ENCODE data around the gene SPATA20. TPM values are rescaled to one million over a fixed set of nuclear protein-coding genes. Genes with fewer than 3 reads are reported as not detected.
A peak's percentile ranks its signal among the peaks of the same experiment; 100 is the strongest.

Gene SPATA20
- total and polyA plus RNA-seq, 2 of the 4 experiments (the other 2 are of a cell fraction) = 17.0 to 35.0 TPM

DNA sequence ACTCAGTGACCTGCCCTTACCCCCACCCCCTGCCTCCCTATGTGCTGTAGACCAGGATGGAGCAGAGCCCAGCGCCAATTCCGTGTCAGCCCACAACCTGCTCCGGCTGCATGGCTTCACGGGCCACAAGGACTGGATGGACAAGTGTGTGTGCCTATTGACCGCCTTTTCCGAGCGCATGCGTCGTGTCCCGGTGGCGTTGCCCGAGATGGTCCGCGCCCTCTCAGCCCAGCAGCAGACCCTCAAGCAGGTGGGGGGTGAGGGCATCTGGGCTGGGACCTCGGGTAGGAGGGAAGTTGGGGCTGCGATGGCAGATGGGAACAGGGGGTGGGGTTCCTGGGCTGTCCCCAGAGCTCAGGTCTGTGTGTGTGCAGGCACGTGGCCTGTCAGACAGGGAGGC lies 7.2 kb downstream of the SPATA20 start:
- Histone ChIP-seq H3K4me1 (ENCODE audit: control insufficient read depth, insufficient read depth, low read length) (peaks cover 1% of the 10 kb centered on the region; the same call in 1 of the 2 replicates), H2BK20ac (ENCODE audit: low read depth, low read length) (no peak overlapping the region), H3K4me2 (ENCODE audit: low read depth, low read length) (no peak overlapping the region), H2AK5ac (ENCODE audit: low read depth, low read length) (no peak overlapping the region), H3K18ac (ENCODE audit: low read depth, low read length) (no peak overlapping the region), H2BK15ac (ENCODE audit: low read depth, low read length) (no peak overlapping the region), H2AK9ac (replicated peaks; ENCODE audit: low read depth, low read length, poor library complexity) (peak overlapping the region; percentile 65), H4K8ac (ENCODE audit: low read depth in 2 of 2, low read length in 2 of 2) (no peak overlapping the region), H4K20me1 (ENCODE audit: insufficient read depth, low read length) (0 out of 2 replicates have a peak, but pooled peaks cover 8% of the 10 kb centered on the region), H4K5ac (ENCODE audit: low read depth, low read length) (no peak overlapping the region), H3K9me1 (ENCODE audit: insufficient read depth, low read length) (no peaks in the 10 kb centered on the region), H3K56ac (ENCODE audit: extremely low read depth, insufficient read depth, low read length) (no peak overlapping the region), H3K27ac (ENCODE audit: insufficient read depth, low read length) (no peak overlapping the region), H3K36me3 (ENCODE audit: control insufficient read depth, insufficient read depth, low read length) (peaks cover 19% of the 10 kb centered on the region; the same call in 1 of the 2 replicates), H3K27me3 (ENCODE audit: control insufficient read depth, insufficient read depth, low read length) (peaks cover 19% of the 10 kb centered on the region), H2BK120ac (ENCODE audit: low read depth, low read length) (no peak overlapping the region), H3K79me1 (ENCODE audit: low read depth in 1 of 2, low read length in 2 of 2) (no peaks in the 10 kb centered on the region), H2BK5ac (ENCODE audit: low read depth, low read length, poor library complexity, severe bottlenecking) (no peak overlapping the region), H3K9me3 (ENCODE audit: control insufficient read depth, insufficient read depth, low read length) (no peaks in the 10 kb centered on the region), H3K4me3 (ENCODE audit: insufficient read depth, low read depth, low read length) (no peak overlapping the region), H3K14ac (replicated peaks; ENCODE audit: low read depth, low read length) (no peak overlapping the region; the same call in 1 of the 2 replicates), H2AFZ (replicated peaks; ENCODE audit: low read length, poor library complexity) (no peak overlapping the region), H3K9ac (ENCODE audit: low read depth, low read length) (no peak overlapping the region), H3K23ac (ENCODE audit: low read depth, low read length) (no peak overlapping the region), H4K91ac (ENCODE audit: insufficient read depth, low read depth, low read length) (no peak overlapping the region), H3K4ac (ENCODE audit: low read depth, low read length) (no peak overlapping the region)
- WGBS, 2 experiments (ENCODE audit: extremely low coverage in 2 of 2, insufficient read length in 1 of 2) = 93% methylated on average over 3 of the region's 17 CpGs; no CpG with 5 or more reads in 1 of the 2 experiments
- DNase-seq = no peak
- ChIA-PET POLR2A (ENCODE audit: unreplicated experiment) (no interaction called here), CTCF (no interaction called here)
- intact Hi-C loops (cut with micrococcal nuclease) (no loop called here), in situ Hi-C loops (cut with MboI; ENCODE audit: low sequenced_read_pairs) (no loop called here), dilution Hi-C loops (cut with HindIII; ENCODE audit: low sequenced_read_pairs, unreplicated experiment) (no loop called here)
- no TSS peak for BruUV-seq (replicated peaks)
- no peak for ATAC-seq (ENCODE audit: low read depth)
- TF ChIP-seq CEBPB (IDR thresholded peaks at IDR 0.05; ENCODE audit: low read depth, low read length) (no peak), CHD1 (IDR thresholded peaks at IDR 0.05; ENCODE audit: low read depth, low read length) (no peak), RCOR1 (IDR thresholded peaks at IDR 0.05; ENCODE audit: insufficient replicate concordance, low read length) (no peak), POLR2A (IDR thresholded peaks at IDR 0.05; ENCODE audit: low read depth, low read length) (no peak), RFX5 (IDR thresholded peaks at IDR 0.05; ENCODE audit: low read depth, low read length) (no peak)
